ENCODE results near the gene MTA1.

MTA1 gene

DNA sequence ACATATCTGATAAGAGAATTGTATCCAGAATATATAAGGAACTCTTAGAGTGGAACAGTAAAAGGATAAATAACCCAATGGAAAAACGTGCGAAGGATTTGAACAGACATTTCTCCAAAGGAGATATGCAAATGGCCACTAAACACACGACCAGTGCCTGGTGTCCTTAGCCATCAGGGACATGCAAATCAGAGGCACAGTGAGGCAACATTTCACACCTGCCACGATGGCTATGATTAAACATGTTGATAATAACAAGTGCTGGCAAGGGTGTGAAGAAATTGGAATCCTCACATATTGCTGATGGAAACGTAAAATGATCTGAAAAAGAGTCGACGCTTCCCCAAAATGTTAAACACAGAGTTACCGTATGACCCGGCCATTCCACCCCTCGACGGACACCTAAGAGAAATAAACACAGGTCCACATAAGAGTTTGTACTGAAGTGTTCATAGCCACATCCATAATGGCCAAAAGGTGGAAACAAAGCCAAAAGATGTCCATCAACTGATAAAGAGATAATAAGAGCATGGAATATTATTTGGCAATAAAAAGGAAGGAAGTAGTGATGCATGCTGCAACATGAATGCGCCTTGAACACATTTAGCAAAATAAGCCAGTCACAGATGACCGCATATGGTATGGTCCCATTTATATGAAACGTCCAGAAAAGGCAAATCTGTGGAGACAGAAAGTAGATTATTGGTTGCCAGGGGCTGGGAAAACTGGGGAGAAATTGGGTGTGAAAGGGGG is 100.5 kb downstream of the MTA1 start:
- DNase-seq (ENCODE audit: low read depth in 3 of 3, low spot score in 1 of 3), result no peak
